ENCODE measurements around the gene ANTXR1. TPM values are rescaled to one million over a fixed set of nuclear protein-coding genes. Genes with fewer than 3 reads are reported as not detected.

ANTXR1 gene
- total RNA-seq, 6 donors from 2014 or later, result 11.5 to 76.4 (median 31.4) TPM

GRCh38 chr2:69278366-69278765 is 265.4 kb downstream of the ANTXR1 start:
- DNase-seq (no peak), ATAC-seq (ENCODE audit: low FRiP score in 2 of 2) (no peak)
- Histone ChIP-seq H3K27ac (no peak overlapping the region), H3K4me1 (no peaks in the 10 kb centered on the region), H3K27me3 (no peaks in the 10 kb centered on the region), H3K36me3 (no peaks in the 10 kb centered on the region), H3K9me3 (no peaks in the 10 kb centered on the region), H3K4me3 (no peak overlapping the region)
- TF ChIP-seq POLR2AphosphoS5 (IDR thresholded peaks at IDR 0.05) (no peak), CTCF (IDR thresholded peaks at IDR 0.05) (no peak), EP300 (IDR thresholded peaks at IDR 0.05) (no peak), POLR2A (IDR thresholded peaks at IDR 0.05) (no peak)
- 34 to 35% methylated on average over 5 of the region's 5 CpGs for whole genome bisulfite sequencing, 2 donors

- H3K27me3 ChIP-seq, result no peaks in the 10 kb centered on the region
- H3K9me3 ChIP-seq, result no peaks in the 10 kb centered on the region
- ATAC-seq (ENCODE audit: low FRiP score in 2 of 2), result no peak
- H3K27ac ChIP-seq, result no peak overlapping the region
- DNase-seq, result no peak
- no peaks in the 10 kb centered on the region for H3K4me1 ChIP-seq
- no peaks in the 10 kb centered on the region for H3K36me3 ChIP-seq
- WGBS, 2 donors, result 90% methylated on average over 2 of the region's 2 CpGs
- TF ChIP-seq EP300 (IDR thresholded peaks at IDR 0.05) (no peak), POLR2AphosphoS5 (IDR thresholded peaks at IDR 0.05) (no peak), POLR2A (IDR thresholded peaks at IDR 0.05) (no peak), CTCF (IDR thresholded peaks at IDR 0.05) (no peak)
- no peak overlapping the region for H3K4me3 ChIP-seq
Measured at GRCh38 chr2:69279211-69279610, 266.2 kb downstream of the ANTXR1 start.

- Histone ChIP-seq H3K27me3 (no peaks in the 10 kb centered on the region), H3K27ac (no peak overlapping the region), H3K9me3 (no peaks in the 10 kb centered on the region), H3K4me3 (no peak overlapping the region), H3K36me3 (no peaks in the 10 kb centered on the region), H3K4me1 (no peaks in the 10 kb centered on the region)
- TF ChIP-seq CTCF (IDR thresholded peaks at IDR 0.05) (no peak), EP300 (IDR thresholded peaks at IDR 0.05) (no peak), POLR2AphosphoS5 (IDR thresholded peaks at IDR 0.05) (no peak), POLR2A (IDR thresholded peaks at IDR 0.05) (no peak)
- 75 to 90% methylated on average over 7 to 9 of the region's 9 CpGs for WGBS, 2 donors
- ATAC-seq (ENCODE audit: low FRiP score in 2 of 2) (no peak), DNase-seq (no peak)
Measured at GRCh38 chr2:69279931-69280681, 267.1 kb downstream of the ANTXR1 start.

GRCh38 chr2:69280796-69281412 is 267.9 kb downstream of the ANTXR1 start:
- Histone ChIP-seq H3K4me3 (no peak overlapping the region), H3K27ac (no peak overlapping the region), H3K27me3 (no peaks in the 10 kb centered on the region), H3K9me3 (no peaks in the 10 kb centered on the region), H3K4me1 (no peaks in the 10 kb centered on the region), H3K36me3 (no peaks in the 10 kb centered on the region)
- no peak for DNase-seq
- ATAC-seq (ENCODE audit: low FRiP score in 2 of 2), result peak in 1 of 2 donors; percentile 53
- 91 to 92% methylated on average over 4 of the region's 4 CpGs for WGBS, 2 donors
- TF ChIP-seq POLR2A (IDR thresholded peaks at IDR 0.05) (no peak), CTCF (IDR thresholded peaks at IDR 0.05) (no peak), EP300 (IDR thresholded peaks at IDR 0.05) (no peak), POLR2AphosphoS5 (IDR thresholded peaks at IDR 0.05) (no peak)
